HepG2 (cell line): ENCODE measurements around the gene NME4. TPM values are rescaled to one million over a fixed set of nuclear protein-coding genes. Genes with fewer than 3 reads are reported as not detected.

Source experiments
- FOSL2 ChIP-seq: sonication (generic); formaldehyde crosslinking; IDR thresholded peaks from 2 replicates; pipeline ENCODE4 v1.4.0; 2020; ENCODE audit warnings: missing genetic modification reagents
- HNRNPLL ChIP-seq: fragments of 200-400 bp; formaldehyde crosslinking; IDR thresholded peaks from 2 replicates; pipeline ENCODE4 v1.6.1; 2017; ENCODE audit warnings: mild to moderate bottlenecking, low read depth, low read length; ENCODE audit not compliant: poor library complexity, severe bottlenecking
- JUND ChIP-seq: sonication (generic); formaldehyde crosslinking; IDR thresholded peaks from 2 replicates; pipeline ENCODE4 v1.8.0; 2022; ENCODE audit warnings: mild to moderate bottlenecking, missing genetic modification reagents
- KLF16 ChIP-seq, 2 experiments: sonication (generic) in 1 of 2; formaldehyde crosslinking in 1 of 2; IDR thresholded peaks; 2 replicates each; pipeline versions ENCODE4 v1.6.1 to v1.8.0; 2016 to 2023; ENCODE audit warnings: missing genetic modification reagents in 2 of 2, missing compliant biosample characterization in 1 of 2
- SAP130 ChIP-seq: IDR thresholded peaks from 2 replicates; pipeline ENCODE4 v1.6.1; 2016; ENCODE audit warnings: low read depth
- U2AF1 ChIP-seq: fragments of 200-400 bp; formaldehyde crosslinking; optimal IDR thresholded peaks from 2 replicates; pipeline ENCODE3; 2017; ENCODE audit warnings: mild to moderate bottlenecking, low read depth, low read length
- YEATS2 ChIP-seq: sonication (generic); formaldehyde crosslinking; IDR thresholded peaks from 2 replicates; pipeline ENCODE4 v1.4.0; 2020; ENCODE audit warnings: missing genetic modification reagents, borderline replicate concordance
- ZNF274 ChIP-seq: sonication (generic); formaldehyde crosslinking; IDR thresholded peaks from 2 replicates; pipeline ENCODE4 v1.5.1; 2020; ENCODE audit warnings: mild to moderate bottlenecking, missing genetic modification reagents
- ZNF335 ChIP-seq: sonication (generic); formaldehyde crosslinking; IDR thresholded peaks from 2 replicates; pipeline ENCODE4 v1.4.0; 2020; ENCODE audit warnings: missing genetic modification reagents
- ZNF367 ChIP-seq: sonication (generic); formaldehyde crosslinking; IDR thresholded peaks from 2 replicates; pipeline ENCODE4 v1.4.0; 2020; ENCODE audit warnings: missing genetic modification reagents, borderline replicate concordance
- polyA plus RNA-seq, 8 experiments: library from polyadenylated mRNA; depleted of rRNA in 3 of 8; stranded (reverse) in 7 of 8; unstranded in 1 of 8; fragments of >200 nt; fragmentation: Illumina TruSeq in 4 of 8; extraction: Trizol in 4 of 8; gene quantifications; 2 replicates each; pipeline versions ENCODE4 v1.2.1 to v1.2.3, GENCODE V29; 2011 to 2016; ENCODE audit warnings: low read depth in 4 of 8, missing spikeins in 1 of 8, mixed read lengths in 1 of 8; ENCODE audit not compliant: insufficient read depth in 1 of 8
- total RNA-seq, 5 experiments: library from RNA; depleted of rRNA; stranded (reverse); fragments of >200 nt; fragmentation: Illumina TruSeq; extraction: Trizol; gene quantifications; 2 replicates each; pipeline ENCODE4 v1.2.3, GENCODE V29; 2016; ENCODE audit warnings: low read depth in 1 of 5
- TF ChIP-seq, protein P1 (sequence below): sonication (generic); formaldehyde crosslinking; IDR thresholded peaks from 2 replicates; pipeline ENCODE4 v1.4.0; 2020; ENCODE audit warnings: missing genetic modification reagents

NME4 gene
- total and polyA plus RNA-seq, 2 of the 13 experiments (the other 11 are each of a cell fraction or from before 2014, with no cell fraction given) = 121 to 263 TPM

DNA sequence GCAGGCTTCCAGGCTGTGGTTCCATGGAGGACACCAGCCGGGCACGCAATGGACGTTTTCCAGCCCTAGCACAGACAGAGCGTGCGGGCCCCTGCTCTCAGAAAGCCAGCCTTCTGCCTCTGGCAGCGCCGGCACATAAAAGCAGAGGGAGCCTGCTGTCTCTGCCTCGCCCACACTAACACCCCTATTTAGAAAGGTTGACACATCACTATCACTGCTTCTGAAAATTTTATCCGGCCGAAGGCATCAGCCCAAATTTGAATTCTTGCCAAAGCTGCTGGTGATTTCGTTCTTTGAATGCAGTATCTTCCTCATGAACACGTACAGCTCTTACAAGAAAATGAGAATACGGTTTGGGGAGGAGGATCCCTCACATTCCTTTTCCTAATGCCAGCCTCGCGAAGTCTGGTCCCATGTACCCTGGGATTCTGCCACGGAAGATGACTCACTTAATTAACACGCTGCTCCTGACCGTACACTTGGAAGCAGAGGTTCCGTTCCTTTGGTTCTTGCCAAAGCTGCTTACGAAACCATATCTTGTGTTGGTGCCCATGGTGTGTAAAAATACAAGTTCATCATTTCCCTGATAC lies 27.1 kb downstream of the NME4 start (continued):
- TF ChIP-seq KLF16 (CRISPR knock-in tag; IDR thresholded peaks at IDR 0.05) (peak in 1 of 2 experiments; percentile 35; a peak in 1 of 4 replicates), ZNF367 (CRISPR knock-in tag) (no peak), ZNF274 (CRISPR knock-in tag) (no peak), JUND (CRISPR knock-in tag) (peak; percentile 40; the same call in 1 of the 2 replicates), FOSL2 (peak; percentile 92), HNRNPLL (no peak), U2AF1 (no peak), YEATS2 (CRISPR knock-in tag) (0 out of 2 replicates have a peak, but pooled peaks have one; percentile 37), SAP130 (0 out of 2 replicates have a peak, but pooled peaks have one; percentile 2), ZNF335 (peak; percentile 43; the same call in 1 of the 2 replicates)
- TF ChIP-seq, protein P1, sequence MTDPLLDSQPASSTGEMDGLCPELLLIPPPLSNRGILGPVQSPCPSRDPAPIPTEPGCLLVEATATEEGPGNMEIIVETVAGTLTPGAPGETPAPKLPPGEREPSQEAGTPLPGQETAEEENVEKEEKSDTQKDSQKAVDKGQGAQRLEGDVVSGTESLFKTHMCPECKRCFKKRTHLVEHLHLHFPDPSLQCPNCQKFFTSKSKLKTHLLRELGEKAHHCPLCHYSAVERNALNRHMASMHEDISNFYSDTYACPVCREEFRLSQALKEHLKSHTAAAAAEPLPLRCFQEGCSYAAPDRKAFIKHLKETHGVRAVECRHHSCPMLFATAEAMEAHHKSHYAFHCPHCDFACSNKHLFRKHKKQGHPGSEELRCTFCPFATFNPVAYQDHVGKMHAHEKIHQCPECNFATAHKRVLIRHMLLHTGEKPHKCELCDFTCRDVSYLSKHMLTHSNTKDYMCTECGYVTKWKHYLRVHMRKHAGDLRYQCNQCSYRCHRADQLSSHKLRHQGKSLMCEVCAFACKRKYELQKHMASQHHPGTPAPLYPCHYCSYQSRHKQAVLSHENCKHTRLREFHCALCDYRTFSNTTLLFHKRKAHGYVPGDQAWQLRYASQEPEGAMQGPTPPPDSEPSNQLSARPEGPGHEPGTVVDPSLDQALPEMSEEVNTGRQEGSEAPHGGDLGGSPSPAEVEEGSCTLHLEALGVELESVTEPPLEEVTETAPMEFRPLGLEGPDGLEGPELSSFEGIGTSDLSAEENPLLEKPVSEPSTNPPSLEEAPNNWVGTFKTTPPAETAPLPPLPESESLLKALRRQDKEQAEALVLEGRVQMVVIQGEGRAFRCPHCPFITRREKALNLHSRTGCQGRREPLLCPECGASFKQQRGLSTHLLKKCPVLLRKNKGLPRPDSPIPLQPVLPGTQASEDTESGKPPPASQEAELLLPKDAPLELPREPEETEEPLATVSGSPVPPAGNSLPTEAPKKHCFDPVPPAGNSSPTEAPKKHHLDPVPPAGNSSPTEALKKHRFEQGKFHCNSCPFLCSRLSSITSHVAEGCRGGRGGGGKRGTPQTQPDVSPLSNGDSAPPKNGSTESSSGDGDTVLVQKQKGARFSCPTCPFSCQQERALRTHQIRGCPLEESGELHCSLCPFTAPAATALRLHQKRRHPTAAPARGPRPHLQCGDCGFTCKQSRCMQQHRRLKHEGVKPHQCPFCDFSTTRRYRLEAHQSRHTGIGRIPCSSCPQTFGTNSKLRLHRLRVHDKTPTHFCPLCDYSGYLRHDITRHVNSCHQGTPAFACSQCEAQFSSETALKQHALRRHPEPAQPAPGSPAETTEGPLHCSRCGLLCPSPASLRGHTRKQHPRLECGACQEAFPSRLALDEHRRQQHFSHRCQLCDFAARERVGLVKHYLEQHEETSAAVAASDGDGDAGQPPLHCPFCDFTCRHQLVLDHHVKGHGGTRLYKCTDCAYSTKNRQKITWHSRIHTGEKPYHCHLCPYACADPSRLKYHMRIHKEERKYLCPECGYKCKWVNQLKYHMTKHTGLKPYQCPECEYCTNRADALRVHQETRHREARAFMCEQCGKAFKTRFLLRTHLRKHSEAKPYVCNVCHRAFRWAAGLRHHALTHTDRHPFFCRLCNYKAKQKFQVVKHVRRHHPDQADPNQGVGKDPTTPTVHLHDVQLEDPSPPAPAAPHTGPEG = peak; percentile 70; the same call in 1 of the 2 replicates
- TF ChIP-seq, all 625 proteins: peak for 17
